Testis (tissue), 3 donors: Measurements from ENCODE around the gene SERPINB7. TPM values are rescaled to one million over a fixed set of nuclear protein-coding genes. Genes with fewer than 3 reads are reported as not detected.
A peak's percentile ranks its signal among the peaks of the same experiment; 100 is the strongest.

Experiments used
- DNase-seq: peaks from one replicate; pipeline ENCODE4 v3.0.0-alpha.2; 2019
- H3K27ac ChIP-seq, 2 donors: fragments of 200-600 bp; sonication (generic); one replicate each; pipeline ENCODE4 v1.5.1; 2019
- H3K27me3 ChIP-seq: fragments of 200-600 bp; sonication (generic); one replicate; pipeline ENCODE4 v1.5.1; 2019
- H3K36me3 ChIP-seq: fragments of 200-600 bp; sonication (generic); one replicate; pipeline ENCODE4 v1.5.1; 2017; ENCODE audit warnings: low read depth; ENCODE audit errors: missing control alignments
- H3K4me1 ChIP-seq: fragments of 200-600 bp; sonication (generic); one replicate; pipeline ENCODE4 v1.5.1; 2019
- H3K4me3 ChIP-seq, 2 donors: fragments of 200-600 bp; sonication (generic); one replicate each; pipeline ENCODE4 v1.5.1; 2017 to 2019
- H3K9me3 ChIP-seq: fragments of 200-600 bp; sonication (generic); one replicate; pipeline ENCODE4 v1.5.1; 2017
- CTCF ChIP-seq, 3 experiments: fragments of 450-650 bp in 2 of 3; fragments of 200-600 bp in 1 of 3; sonication (generic) in 1 of 3; IDR thresholded peaks; one replicate each; pipeline ENCODE4 v1.5.1; 2016 to 2019; ENCODE audit warnings: antibody characterized with exemption in 3 of 3, mild to moderate bottlenecking in 2 of 3, moderate library complexity in 1 of 3
- POLR2A ChIP-seq: fragments of 450-650 bp; IDR thresholded peaks from one replicate; pipeline ENCODE4 v1.6.1; 2017; ENCODE audit warnings: antibody characterized with exemption, mild to moderate bottlenecking, moderate library complexity
- WGBS, 2 donors: methylation state at CpG; one replicate each; pipeline ENCODE4 v1.1.5; 2018; 5-methylcytosine and 5-hydroxymethylcytosine counted together
- intact Hi-C: fragments of 100-400 bp; cut with DNase I; formaldehyde crosslinking; loops from one replicate; pipeline ENCODE4 v1.15.1; 2023; ENCODE audit warnings: low total_unique reads
- polyA plus RNA-seq: library from polyadenylated mRNA; stranded (reverse); fragments of 350-450 nt; fragmentation: Illumina TruSeq; extraction: RNeasy Lipid Tissue Mini Kit (QIAGEN cat#74804); gene quantifications from one replicate; pipeline ENCODE4 v1.2.3, GENCODE V29; 2014; ENCODE audit warnings: low read depth, low replicate concordance; ENCODE audit not compliant: insufficient read depth
- total RNA-seq, 2 donors: library from RNA; depleted of rRNA; stranded (reverse); fragments of >200 nt; gene quantifications; one replicate each; pipeline ENCODE4 v1.2.3, GENCODE V29; 2016

The SERPINB7 gene
- total and polyA plus RNA-seq, 3 donors from 2014 or later, result 0.16 to 0.25 TPM; not detected in 1

- intact Hi-C loops, result no loop called here
- Histone ChIP-seq H3K9me3 (no peaks in the 10 kb centered on the region), H3K4me1 (no peaks in the 10 kb centered on the region), H3K27me3 (no peaks in the 10 kb centered on the region), H3K27ac (no peak overlapping the region), H3K4me3 (no peak overlapping the region), H3K36me3 (no peaks in the 10 kb centered on the region)
- WGBS, 2 donors, result 40 to 80% methylated on average over 1 of the region's 1 CpG
- no peak for DNase-seq
- TF ChIP-seq CTCF (IDR thresholded peaks at IDR 0.05) (no peak), POLR2A (no peak)
These were observed 43.0 kb downstream of the SERPINB7 start for GRCh38 chr18:63818212-63818611.

DNA sequence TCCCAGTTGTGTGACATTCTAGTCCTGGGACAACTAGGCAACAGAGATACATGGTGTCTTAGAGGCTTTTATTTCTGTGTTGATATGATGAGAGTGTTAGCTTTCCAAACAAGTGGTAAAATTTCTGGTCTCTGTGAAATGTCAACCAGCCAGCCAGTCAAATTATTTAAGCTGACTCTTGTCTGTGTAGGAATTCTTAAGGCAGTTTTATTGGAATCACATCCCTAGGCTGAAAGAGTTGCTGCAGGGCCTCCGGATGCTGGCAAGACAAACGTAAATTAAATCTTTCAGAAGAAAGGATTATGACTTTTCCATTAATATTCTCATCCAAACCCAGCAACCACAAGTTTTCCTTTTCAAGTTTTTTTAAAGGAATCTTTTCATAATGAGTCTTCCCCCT is 44.6 kb downstream of the SERPINB7 start:
- DNase-seq, result no peak
- no peaks in the 10 kb centered on the region for H3K36me3 ChIP-seq
- no peaks in the 10 kb centered on the region for H3K9me3 ChIP-seq
- no peak overlapping the region for H3K27ac ChIP-seq
- no peak overlapping the region for H3K4me3 ChIP-seq
- WGBS, 2 donors, result 45 to 56% methylated on average over 2 of the region's 2 CpGs
- no peaks in the 10 kb centered on the region for H3K27me3 ChIP-seq
- no peaks in the 10 kb centered on the region for H3K4me1 ChIP-seq
- TF ChIP-seq CTCF (IDR thresholded peaks at IDR 0.05) (no peak), POLR2A (no peak)
- intact Hi-C loops, result no loop called here

DNA sequence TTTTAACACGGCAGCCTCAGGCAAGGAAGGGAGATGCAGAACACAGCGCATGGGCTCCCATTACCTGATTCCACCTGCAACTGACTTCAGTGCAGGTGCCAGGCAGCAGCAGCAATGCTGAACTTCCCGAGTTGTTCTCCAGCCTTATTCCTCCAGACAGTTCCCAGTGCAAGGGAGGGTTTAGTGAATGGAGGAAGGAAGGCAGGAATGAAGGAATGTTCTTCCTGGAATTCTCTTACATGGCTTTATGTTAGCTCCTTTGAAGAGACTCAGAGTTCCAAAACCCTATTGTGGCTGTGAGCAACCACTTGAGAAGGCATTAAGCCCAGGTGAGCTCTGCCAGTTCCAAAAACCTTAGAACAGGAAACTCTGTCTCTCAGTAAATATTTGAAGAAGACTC is 45.5 kb downstream of the SERPINB7 start:
- no peaks in the 10 kb centered on the region for H3K9me3 ChIP-seq
- H3K4me1 ChIP-seq, result no peaks in the 10 kb centered on the region
- WGBS, 2 donors, result 87 to 96% methylated on average over 2 to 3 of the region's 3 CpGs
- DNase-seq, result no peak
- no peak overlapping the region for H3K27ac ChIP-seq
- H3K36me3 ChIP-seq, result no peaks in the 10 kb centered on the region
- no peak overlapping the region for H3K4me3 ChIP-seq
- intact Hi-C loops, result no loop called here
- no peaks in the 10 kb centered on the region for H3K27me3 ChIP-seq
- TF ChIP-seq CTCF (IDR thresholded peaks at IDR 0.05) (no peak), POLR2A (no peak)

DNA sequence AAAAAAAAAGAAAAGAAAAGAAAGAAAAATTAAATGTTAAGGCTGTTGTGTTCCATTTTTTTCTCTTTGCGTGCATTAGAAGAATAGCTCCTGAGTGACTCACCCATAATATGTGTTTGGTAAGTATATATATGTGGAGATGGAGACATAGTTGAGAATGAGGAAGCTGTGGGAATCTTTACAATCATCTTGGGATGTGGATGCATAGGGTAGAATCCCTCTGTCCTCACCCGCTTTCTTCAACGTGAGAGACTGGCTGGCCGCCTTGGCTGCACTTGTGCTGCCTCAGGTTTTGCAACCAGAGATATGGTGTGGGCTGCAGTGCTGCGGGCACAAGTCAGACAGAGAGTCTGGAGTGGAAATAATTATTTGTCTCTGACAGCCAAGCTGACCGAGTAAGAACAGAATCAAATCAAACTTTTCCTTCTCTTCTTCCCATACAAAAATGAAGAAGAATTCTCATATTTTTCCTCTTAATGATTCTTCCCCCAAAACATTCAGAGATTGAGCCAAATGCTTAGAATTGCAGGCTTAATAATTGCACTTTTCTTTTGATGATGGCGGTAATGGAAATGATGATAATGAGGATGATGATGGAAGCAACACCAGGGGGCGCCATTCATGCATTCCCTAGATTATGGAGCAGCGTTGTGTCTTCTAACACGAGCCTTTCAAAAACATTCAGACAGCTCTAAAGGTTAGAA is 48.5 kb downstream of the SERPINB7 start:
- peak; percentile 56 for DNase-seq
- TF ChIP-seq POLR2A, result no peak
- peak in 1 of 3 experiments; percentile 56 for TF ChIP-seq CTCF (IDR thresholded peaks at IDR 0.05)
- Histone ChIP-seq H3K4me1 (no peaks in the 10 kb centered on the region), H3K9me3 (no peaks in the 10 kb centered on the region), H3K4me3 (no peak overlapping the region), H3K27me3 (no peaks in the 10 kb centered on the region), H3K27ac (no peak overlapping the region), H3K36me3 (no peaks in the 10 kb centered on the region)
- intact Hi-C loops, result no loop called here
- WGBS, 2 donors, result 47 to 72% methylated on average over 10 of the region's 10 CpGs

- Histone ChIP-seq H3K27me3 (no peaks in the 10 kb centered on the region), H3K36me3 (no peaks in the 10 kb centered on the region), H3K9me3 (no peaks in the 10 kb centered on the region), H3K27ac (no peak overlapping the region), H3K4me3 (no peak overlapping the region), H3K4me1 (no peaks in the 10 kb centered on the region)
- TF ChIP-seq POLR2A, result no peak
- TF ChIP-seq CTCF (IDR thresholded peaks at IDR 0.05), result peak in 1 of 3 experiments; percentile 8
- WGBS, 2 donors, result 53 to 74% methylated on average over 2 of the region's 2 CpGs
- intact Hi-C loops, result no loop called here
- DNase-seq, result no peak
These were observed 49.0 kb downstream of the SERPINB7 start for GRCh38 chr18:63824220-63824525.
